ENCODE measurements around the gene ANTXR1.

- TF ChIP-seq EZH2 (IDR thresholded peaks at IDR 0.05; ENCODE audit: low read depth) (no peak), CTCF (conservative IDR thresholded peaks at IDR 0.05) (no peak)
Measured at GRCh38 chr2:68997401-68997800, 15.6 kb upstream of the ANTXR1 start.
